ENCODE data around the gene PGRMC2. TPM values are rescaled to one million over a fixed set of nuclear protein-coding genes. Genes with fewer than 3 reads are reported as not detected.

The PGRMC2 gene
- total and polyA plus RNA-seq, 2 of the 8 experiments (the other 6 are each of a cell fraction or from before 2014, with no cell fraction given), result 9.5 to 85.3 TPM

GRCh38 chr4:128298852-128299251 is 11.2 kb upstream of the PGRMC2 start:
- no peak overlapping the region for H4K91ac ChIP-seq (replicated peaks; ENCODE audit: insufficient read length, low read length)
- H3K4ac ChIP-seq (replicated peaks; ENCODE audit: insufficient read length, low read depth, low read length), result no peak overlapping the region
- H3K36me3 ChIP-seq (ENCODE audit: control insufficient read depth in 2 of 4, insufficient read depth in 4 of 4, low read length in 3 of 4), result peaks cover 0 to 4% (median 0%) of the 10 kb centered on the region in 4 experiments; a peak in 1 of 8 replicates
- H3K23me2 ChIP-seq (ENCODE audit: low read depth, low read length), result peaks cover 1% of the 10 kb centered on the region; the same call in 1 of the 2 replicates
- no peak overlapping the region for H3K56ac ChIP-seq (replicated peaks; ENCODE audit: insufficient read length, low read depth, low read length)
- WGBS, 2 experiments (ENCODE audit: extremely low coverage in 1 of 2, insufficient coverage in 1 of 2, insufficient read length in 1 of 2, insufficient replicate concordance in 2 of 2, low coverage in 1 of 2, low lambda C conversion rate in 2 of 2, missing lambda C conversion rate in 1 of 2), result 86% methylated on average over 2 of the region's 2 CpGs; no CpG with 5 or more reads in 1 of the 2 experiments
- H2BK12ac ChIP-seq (ENCODE audit: low read depth, low read length), result no peak overlapping the region
- ChIA-PET CTCF (ENCODE audit: partially characterized antibody) (interaction anchor here (3.0 kb wide), 1 partner anchor 12 kb away, joined by 10 read pairs; no protein-coding TSS in a partner anchor), POLR2A (ENCODE audit: partially characterized antibody) (interaction anchor here (1.0 kb wide), 1 partner anchor 35 kb away, joined by 3 read pairs; no protein-coding TSS in a partner anchor)
- H4K8ac ChIP-seq (ENCODE audit: extremely low read depth, insufficient read depth, low read length), result no peak overlapping the region
- no peaks in the 10 kb centered on the region for H3K27me3 ChIP-seq (replicated peaks in 1 of 4; ENCODE audit: control insufficient read depth in 3 of 4, extremely low read depth in 1 of 4, insufficient read depth in 3 of 4, low read length in 3 of 4)
- H4K5ac ChIP-seq (ENCODE audit: insufficient read length, low read depth, low read length), result no peak overlapping the region
- H2BK15ac ChIP-seq (ENCODE audit: low read length), result no peak overlapping the region
- H3K4me2 ChIP-seq (ENCODE audit: insufficient read depth in 1 of 2, low read depth in 2 of 2, low read length in 2 of 2), result no peak overlapping the region
- no peaks in the 10 kb centered on the region for H3K79me2 ChIP-seq (ENCODE audit: control insufficient read depth in 1 of 2, insufficient read depth in 2 of 2, low read length in 2 of 2)
- H2AFZ ChIP-seq (ENCODE audit: low read length), result no peak overlapping the region
- no peak overlapping the region for H3K14ac ChIP-seq (ENCODE audit: insufficient read length)
- H3K9ac ChIP-seq (replicated peaks in 1 of 4; ENCODE audit: extremely low read depth in 1 of 4, low read depth in 3 of 4, low read length in 3 of 4), result no peak overlapping the region
- no peaks in the 10 kb centered on the region for H4K20me1 ChIP-seq (replicated peaks in 1 of 2; ENCODE audit: control insufficient read depth in 1 of 2, insufficient read depth in 2 of 2, low read length in 2 of 2)
- no peak overlapping the region for H2AK5ac ChIP-seq (ENCODE audit: low read depth, low read length)
- no peaks in the 10 kb centered on the region; the same call in 1 of the 2 replicates for H3K79me1 ChIP-seq (ENCODE audit: low read depth, low read length)
- no peak overlapping the region for H3K27ac ChIP-seq (ENCODE audit: low read depth, low read length)
- no peak overlapping the region for H2BK20ac ChIP-seq (ENCODE audit: low read length)
- no peak overlapping the region for H3K18ac ChIP-seq (ENCODE audit: extremely low read depth, low read length)
- H3K4me1 ChIP-seq (replicated peaks in 1 of 4; ENCODE audit: control insufficient read depth in 3 of 4, insufficient read depth in 4 of 4, low read length in 3 of 4), result no peaks in the 10 kb centered on the region
- no peak overlapping the region for H3K23ac ChIP-seq (ENCODE audit: insufficient read length)
- no peak overlapping the region for H2BK5ac ChIP-seq (ENCODE audit: low read depth, low read length)
- no peaks in the 10 kb centered on the region for H3K9me3 ChIP-seq (ENCODE audit: insufficient read depth in 2 of 2, low read depth in 1 of 2, low read length in 1 of 2)
- H2BK120ac ChIP-seq (replicated peaks; ENCODE audit: low read depth, low read length), result no peak overlapping the region
- DNase-seq (ENCODE audit: low read depth in 1 of 2, low spot score in 2 of 2) (no peak), FAIRE-seq (no peak)
- no peak overlapping the region for H3K4me3 ChIP-seq (ENCODE audit: extremely low read depth in 1 of 4, insufficient read depth in 2 of 4, low read depth in 3 of 4, low read length in 4 of 4)
- no peak for TF ChIP-seq SP1 (IDR thresholded peaks at IDR 0.05; ENCODE audit: low read depth, low read length)
- no peak for TF ChIP-seq CBX8 (IDR thresholded peaks at IDR 0.05; ENCODE audit: borderline replicate concordance, low read depth, low read length)
- TF ChIP-seq BRCA1 (IDR thresholded peaks at IDR 0.05; ENCODE audit: low read depth, low read length), result no peak
- TF ChIP-seq TCF12 (IDR thresholded peaks at IDR 0.05; ENCODE audit: low read depth, low read length), result no peak
- no peak for TF ChIP-seq BCL11A (IDR thresholded peaks at IDR 0.05; ENCODE audit: low read depth in 2 of 2, low read length in 2 of 2)
- no peak for TF ChIP-seq CBX5 (IDR thresholded peaks at IDR 0.05; ENCODE audit: low read depth, low read length)
- no peak for TF ChIP-seq CREB1 (IDR thresholded peaks at IDR 0.05)
- no peak for TF ChIP-seq ZNF274 (IDR thresholded peaks at IDR 0.05; ENCODE audit: borderline replicate concordance, extremely low read depth, low read length)
- TF ChIP-seq TAF7 (optimal IDR thresholded peaks at IDR 0.05; ENCODE audit: borderline replicate concordance, low read depth, low read length), result no peak
- TF ChIP-seq KDM4A (IDR thresholded peaks at IDR 0.05; ENCODE audit: low read depth, low read length, severe bottlenecking), result no peak
- TF ChIP-seq GTF2F1 (IDR thresholded peaks at IDR 0.05; ENCODE audit: borderline replicate concordance, low read depth, low read length), result no peak
- TF ChIP-seq JUN (IDR thresholded peaks at IDR 0.05; ENCODE audit: low read depth, low read length), result no peak
- TF ChIP-seq EZH2 (IDR thresholded peaks at IDR 0.05; ENCODE audit: low read depth, low read length, severe bottlenecking), result no peak
- TF ChIP-seq NANOG (IDR thresholded peaks at IDR 0.05; ENCODE audit: insufficient read depth, low read depth, low read length, poor library complexity, severe bottlenecking), result no peak
- TF ChIP-seq EGR1 (IDR thresholded peaks at IDR 0.05; ENCODE audit: borderline replicate concordance, low read depth, low read length), result no peak
- no peak for TF ChIP-seq SP4 (IDR thresholded peaks at IDR 0.05; ENCODE audit: low read length)
